Keratinocyte (primary cell): ENCODE measurements around the gene UNC13A. TPM values are rescaled to one million over a fixed set of nuclear protein-coding genes. Genes with fewer than 3 reads are reported as not detected.

Experiments
- DNase-seq: peaks from one replicate; pipeline ENCODE4 v3.0.0-alpha.2; 2011; ENCODE audit warnings: low read depth, missing footprints, low spot score
- FAIRE-seq: peaks from 2 replicates; lab custom pipeline; 2011; peaks lifted over from hg19 to GRCh38; lab: Jason Lieb, UNC
- H2AFZ ChIP-seq: 2 replicates; pipeline ENCODE4 v1.6.0; 2012; ENCODE audit warnings: low read length, control low read depth, inconsistent platforms; ENCODE audit not compliant: control insufficient read depth
- H3K27ac ChIP-seq: 2 replicates; pipeline ENCODE4 v1.5.1; 2011; ENCODE audit warnings: low read length; ENCODE audit not compliant: control insufficient read depth, insufficient read depth
- H3K27me3 ChIP-seq: 3 replicates; pipeline ENCODE4 v1.6.0; 2011; ENCODE audit warnings: low read length; ENCODE audit not compliant: control insufficient read depth, insufficient read depth; ENCODE audit errors: extremely low read depth
- H3K36me3 ChIP-seq, 2 experiments: 2 replicates in 1 of 2; 3 replicates in 1 of 2; pipeline ENCODE4 v1.5.1; 2011; ENCODE audit warnings: low read length in 2 of 2, mild to moderate bottlenecking in 1 of 2; ENCODE audit not compliant: control insufficient read depth in 2 of 2, insufficient read depth in 2 of 2; ENCODE audit errors: extremely low read depth in 1 of 2
- H3K4me1 ChIP-seq: 3 replicates; pipeline ENCODE4 v1.5.1; 2011; ENCODE audit warnings: low read length; ENCODE audit not compliant: control insufficient read depth, insufficient read depth; ENCODE audit errors: extremely low read depth
- H3K4me2 ChIP-seq: 3 replicates; pipeline ENCODE4 v1.6.0; 2011; ENCODE audit warnings: low read depth, low read length; ENCODE audit not compliant: control insufficient read depth, insufficient read depth; ENCODE audit errors: extremely low read depth
- H3K4me3 ChIP-seq, 3 experiments: fragments of 200-600 bp in 1 of 3; sonication (generic) in 1 of 3; 2 replicates in 2 of 3; 3 replicates in 1 of 3; pipeline ENCODE4 v1.5.1; 2011 to 2016; ENCODE audit warnings: low read length in 3 of 3, mild to moderate bottlenecking in 3 of 3, control low read depth in 2 of 3, inconsistent platforms in 1 of 3, low read depth in 1 of 3, mixed read lengths in 1 of 3, mixed run types in 1 of 3, moderate library complexity in 1 of 3; ENCODE audit not compliant: control insufficient read depth in 2 of 3, insufficient read depth in 2 of 3; ENCODE audit errors: extremely low read depth in 1 of 3
- H3K79me2 ChIP-seq: 2 replicates; pipeline ENCODE4 v1.6.0; 2012; ENCODE audit warnings: low read length; ENCODE audit not compliant: control insufficient read depth, insufficient read depth
- H3K9ac ChIP-seq: 3 replicates; pipeline ENCODE4 v1.6.0; 2011; ENCODE audit warnings: low read length; ENCODE audit not compliant: control insufficient read depth, insufficient read depth; ENCODE audit errors: extremely low read depth
- H3K9me1 ChIP-seq: 3 replicates; pipeline ENCODE4 v1.6.0; 2011; ENCODE audit warnings: low read length; ENCODE audit not compliant: control insufficient read depth, insufficient read depth; ENCODE audit errors: extremely low read depth
- H3K9me3 ChIP-seq: 2 replicates; pipeline ENCODE4 v1.5.1; 2012; ENCODE audit warnings: low read depth, low read length; ENCODE audit not compliant: control insufficient read depth
- H4K20me1 ChIP-seq: 3 replicates; pipeline ENCODE4 v1.6.0; 2011; ENCODE audit warnings: low read length; ENCODE audit not compliant: control insufficient read depth, insufficient read depth; ENCODE audit errors: extremely low read depth
- EZH2 ChIP-seq: IDR thresholded peaks from one replicate; pipeline ENCODE4 v1.6.1; 2012; ENCODE audit warnings: inconsistent platforms, mild to moderate bottlenecking, low read length, moderate library complexity
- dilution Hi-C: fragments of 300-500 bp; cut with MboI; formaldehyde crosslinking; loops from one replicate; pipeline ENCODE4 v1.7.0; 2020; ENCODE audit warnings: low sequenced_read_pairs; ENCODE audit not compliant: extremely low pct_ligation_motif_present
- polyA plus RNA-seq, 5 experiments: library from polyadenylated mRNA; depleted of rRNA in 3 of 5; stranded (reverse) in 3 of 5; stranded (forward) in 1 of 5; unstranded in 1 of 5; fragments of >200 nt; gene quantifications; 1 replicate in 1 of 5; 2 replicates in 3 of 5; 3 replicates in 1 of 5; pipeline versions ENCODE4 v1.2.1 to v1.2.3, GENCODE V29; 2011 to 2012; ENCODE audit warnings: missing spikeins in 2 of 5, low read depth in 1 of 5, low replicate concordance in 1 of 5
- TF ChIP-seq, protein P1 (sequence below), 3 experiments: IDR thresholded peaks in 1 of 3; conservative IDR thresholded peaks in 1 of 3; optimal IDR thresholded peaks in 1 of 3; 2 replicates in 2 of 3; 3 replicates in 1 of 3; pipeline versions ENCODE3 to v1.5.1; 2011; ENCODE audit warnings: low read length in 3 of 3, mild to moderate bottlenecking in 3 of 3, moderate library complexity in 2 of 3, control low read depth in 1 of 3, inconsistent platforms in 1 of 3; ENCODE audit not compliant: insufficient read depth in 2 of 3; ENCODE audit errors: extremely low read depth in 1 of 3

The UNC13A gene
- polyA plus RNA-seq, 1 donor (not counting 4 experiments of a cell fraction or from before 2014, with no cell fraction given) = under 0.01 TPM

DNA sequence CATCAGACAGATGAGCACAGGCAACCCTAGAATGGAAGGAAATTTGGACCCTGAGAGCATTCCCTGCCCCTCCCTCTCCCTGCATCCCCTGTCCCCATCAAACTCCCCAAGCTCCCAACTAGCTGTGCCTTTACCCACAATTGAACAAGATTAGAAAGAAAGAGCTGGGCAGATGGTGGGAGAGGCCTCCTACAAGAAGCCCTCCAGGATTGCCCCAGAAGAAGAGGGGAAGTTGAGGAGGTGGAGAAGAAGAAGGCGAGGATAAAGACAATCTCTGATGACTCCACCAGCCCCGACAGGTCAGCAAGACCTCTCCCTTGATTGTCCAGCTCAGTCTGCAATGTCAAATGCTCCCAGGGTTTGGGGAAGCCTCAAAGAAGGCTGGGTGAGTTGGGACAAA, 11.9 kb downstream of the UNC13A start:
- TF ChIP-seq, protein P1, sequence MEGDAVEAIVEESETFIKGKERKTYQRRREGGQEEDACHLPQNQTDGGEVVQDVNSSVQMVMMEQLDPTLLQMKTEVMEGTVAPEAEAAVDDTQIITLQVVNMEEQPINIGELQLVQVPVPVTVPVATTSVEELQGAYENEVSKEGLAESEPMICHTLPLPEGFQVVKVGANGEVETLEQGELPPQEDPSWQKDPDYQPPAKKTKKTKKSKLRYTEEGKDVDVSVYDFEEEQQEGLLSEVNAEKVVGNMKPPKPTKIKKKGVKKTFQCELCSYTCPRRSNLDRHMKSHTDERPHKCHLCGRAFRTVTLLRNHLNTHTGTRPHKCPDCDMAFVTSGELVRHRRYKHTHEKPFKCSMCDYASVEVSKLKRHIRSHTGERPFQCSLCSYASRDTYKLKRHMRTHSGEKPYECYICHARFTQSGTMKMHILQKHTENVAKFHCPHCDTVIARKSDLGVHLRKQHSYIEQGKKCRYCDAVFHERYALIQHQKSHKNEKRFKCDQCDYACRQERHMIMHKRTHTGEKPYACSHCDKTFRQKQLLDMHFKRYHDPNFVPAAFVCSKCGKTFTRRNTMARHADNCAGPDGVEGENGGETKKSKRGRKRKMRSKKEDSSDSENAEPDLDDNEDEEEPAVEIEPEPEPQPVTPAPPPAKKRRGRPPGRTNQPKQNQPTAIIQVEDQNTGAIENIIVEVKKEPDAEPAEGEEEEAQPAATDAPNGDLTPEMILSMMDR (optimal IDR thresholded peaks at IDR 0.05 in 1 of 3, IDR thresholded peaks at IDR 0.05 in 1 of 3, conservative IDR thresholded peaks at IDR 0.05 in 1 of 3; ENCODE audit: extremely low read depth in 1 of 3, insufficient read depth in 2 of 3, low read length in 3 of 3) = no peak
- no peak for TF ChIP-seq EZH2
- H3K4me1 ChIP-seq = no peaks in the 10 kb centered on the region
- H3K4me2 ChIP-seq = no peak overlapping the region
- no peak for FAIRE-seq
- H3K36me3 ChIP-seq = no peaks in the 10 kb centered on the region
- H3K27me3 ChIP-seq = peaks cover 17% of the 10 kb centered on the region
- no peak overlapping the region for H3K27ac ChIP-seq
- dilution Hi-C loops = no loop called here
- no peaks in the 10 kb centered on the region for H3K9me1 ChIP-seq
- no peaks in the 10 kb centered on the region for H3K9me3 ChIP-seq
- H2AFZ ChIP-seq = no peak overlapping the region
- no peaks in the 10 kb centered on the region for H3K79me2 ChIP-seq
- H3K4me3 ChIP-seq = no peak overlapping the region
- H3K9ac ChIP-seq = no peak overlapping the region
- DNase-seq = no peak
- H4K20me1 ChIP-seq = no peaks in the 10 kb centered on the region

- Histone ChIP-seq H3K9ac (no peak overlapping the region), H2AFZ (no peak overlapping the region), H3K27me3 (no peaks in the 10 kb centered on the region), H3K4me1 (no peaks in the 10 kb centered on the region), H3K27ac (no peak overlapping the region), H3K4me3 (no peak overlapping the region), H3K36me3 (no peaks in the 10 kb centered on the region), H3K4me2 (no peak overlapping the region), H3K79me2 (no peaks in the 10 kb centered on the region), H3K9me1 (no peaks in the 10 kb centered on the region), H4K20me1 (no peaks in the 10 kb centered on the region), H3K9me3 (no peaks in the 10 kb centered on the region)
- FAIRE-seq (no peak), DNase-seq (no peak)
- TF ChIP-seq EZH2 = no peak
- TF ChIP-seq, protein P1 (optimal IDR thresholded peaks at IDR 0.05 in 1 of 3, IDR thresholded peaks at IDR 0.05 in 1 of 3, conservative IDR thresholded peaks at IDR 0.05 in 1 of 3; ENCODE audit: extremely low read depth in 1 of 3, insufficient read depth in 2 of 3, low read length in 3 of 3) = no peak
- dilution Hi-C loops = no loop called here
Observed at GRCh38 chr19:17673937-17674799, 14.0 kb downstream of the UNC13A start.
